ENCODE data around the gene CLIC3. TPM values are rescaled to one million over a fixed set of nuclear protein-coding genes. Genes with fewer than 3 reads are reported as not detected.

Gene CLIC3
- total RNA-seq, 6 experiments from 2014 or later, result 0.37 to 0.51 TPM; not detected in 4

- DNase-seq, result peak; percentile 98 to 99 (median 99)
- TF ChIP-seq POLR2A (IDR thresholded peaks at IDR 0.05) (peak; percentile 89), CTCF (IDR thresholded peaks at IDR 0.05) (peak in 1 of 4 donors; percentile 35)
- peak overlapping the region; percentile 86 to 98 (median 89) for H3K27ac ChIP-seq
- H3K4me3 ChIP-seq, result peak overlapping the region; percentile 75 to 94 (median 78)
- no peaks in the 10 kb centered on the region for H3K27me3 ChIP-seq
- intact Hi-C loops (cut with DNase I), result loop anchor here (5.0 to 10.0 kb wide), 3 partner anchors 65 to 85 kb away; partner anchors contain the start of genes FUT7 (in 2 of the 2) and TRAF2 (in 1 of the 2)
- no CpG with 5 or more reads among the region's 63 CpGs for WGBS (ENCODE audit: insufficient coverage, low coverage, low lambda C conversion rate, missing lambda C conversion rate)
- peak; percentile 67 to 83 (median 72) for ATAC-seq
- no peaks in the 10 kb centered on the region for H3K9me3 ChIP-seq
- H3K4me1 ChIP-seq, result peaks cover 0 to 22% (median 10%) of the 10 kb centered on the region in 4 donors
- no peaks in the 10 kb centered on the region for H3K36me3 ChIP-seq
These were observed 46.3 kb downstream of the CLIC3 start for GRCh38 chr9:136949817-136950655.

- Histone ChIP-seq H3K4me1 (peaks cover 0 to 22% (median 10%) of the 10 kb centered on the region in 4 donors), H3K36me3 (no peaks in the 10 kb centered on the region), H3K27me3 (no peaks in the 10 kb centered on the region), H3K27ac (peak overlapping the region; percentile 86 to 98 (median 89)), H3K9me3 (no peaks in the 10 kb centered on the region), H3K4me3 (peak overlapping the region; percentile 75 to 94 (median 78))
- no peak for TF ChIP-seq POLR2A (IDR thresholded peaks at IDR 0.05)
- TF ChIP-seq CTCF (IDR thresholded peaks at IDR 0.05), result no peak
- 2% methylated on average over 15 of the region's 22 CpGs for WGBS (ENCODE audit: insufficient coverage, low coverage, low lambda C conversion rate, missing lambda C conversion rate)
- DNase-seq (peak in 1 of 3 donors; percentile 75), ATAC-seq (peak; percentile 3 to 19 (median 13))
- intact Hi-C loops (cut with DNase I), result loop anchor here in 1 of 2 donors (10.0 kb wide), 2 partner anchors 65 to 85 kb away; partner anchors contain the start of genes FUT7 and TRAF2
These were observed 47.0 kb downstream of the CLIC3 start for GRCh38 chr9:136949239-136949816.

GRCh38 chr9:136947955-136948510, 48.3 kb downstream of the CLIC3 start:
- Histone ChIP-seq H3K4me1 (peaks cover 0 to 26% (median 12%) of the 10 kb centered on the region in 4 donors), H3K27me3 (no peaks in the 10 kb centered on the region), H3K27ac (peak overlapping the region; percentile 86 to 98 (median 89)), H3K9me3 (no peaks in the 10 kb centered on the region), H3K36me3 (no peaks in the 10 kb centered on the region), H3K4me3 (peak overlapping the region; percentile 58 to 94 (median 75))
- intact Hi-C loops (cut with DNase I), result loop anchor here in 1 of 2 donors (10.0 kb wide), 2 partner anchors 63 to 87 kb away; partner anchors contain the start of genes FUT7 and TRAF2
- ATAC-seq (peak in 1 of 4 donors; percentile 4), DNase-seq (peak; percentile 68 to 76 (median 71))
- peak; percentile 16 for TF ChIP-seq POLR2A (IDR thresholded peaks at IDR 0.05)
- peak; percentile 39 to 51 (median 46) for TF ChIP-seq CTCF (IDR thresholded peaks at IDR 0.05)
- WGBS (ENCODE audit: insufficient coverage, low coverage, low lambda C conversion rate, missing lambda C conversion rate), result 14% methylated on average over 8 of the region's 15 CpGs
